Measurements from ENCODE around the gene CFAP20DC. TPM values are rescaled to one million over a fixed set of nuclear protein-coding genes. Genes with fewer than 3 reads are reported as not detected.
A peak's percentile ranks its signal among the peaks of the same experiment; 100 is the strongest.
"Not testable (repeated sequence)": the region's sequence is repeated elsewhere in the genome, so short reads cannot be mapped to it uniquely, and the experiment has no call there.

CFAP20DC gene
- polyA plus RNA-seq, 4 donors = 0.28 to 0.65 TPM; not detected in 2

DNA sequence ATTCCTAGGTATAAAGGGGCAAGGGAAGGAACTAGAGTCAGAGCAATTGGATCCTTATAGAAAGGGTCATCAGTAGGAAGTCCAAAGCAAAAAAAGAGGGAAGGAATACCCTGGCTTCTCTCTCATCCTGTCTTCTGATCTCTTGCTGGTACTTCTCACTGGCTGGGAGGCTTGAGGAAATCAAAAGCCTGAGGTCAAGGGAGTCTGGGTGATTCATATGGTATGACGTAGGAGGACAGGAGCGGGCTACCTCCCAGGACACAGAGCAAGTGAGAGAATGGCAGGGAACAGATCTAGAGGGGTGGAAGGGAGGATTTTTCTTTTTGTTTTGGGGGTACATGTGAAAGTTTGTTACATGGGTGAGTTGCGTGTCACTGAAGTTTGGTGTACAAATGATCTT is 76.0 kb downstream of the CFAP20DC start:
- no peak for FAIRE-seq
- H3K4me3 ChIP-seq (ENCODE audit: low read depth in 1 of 3, low read length in 3 of 3) = no peak overlapping the region

DNA sequence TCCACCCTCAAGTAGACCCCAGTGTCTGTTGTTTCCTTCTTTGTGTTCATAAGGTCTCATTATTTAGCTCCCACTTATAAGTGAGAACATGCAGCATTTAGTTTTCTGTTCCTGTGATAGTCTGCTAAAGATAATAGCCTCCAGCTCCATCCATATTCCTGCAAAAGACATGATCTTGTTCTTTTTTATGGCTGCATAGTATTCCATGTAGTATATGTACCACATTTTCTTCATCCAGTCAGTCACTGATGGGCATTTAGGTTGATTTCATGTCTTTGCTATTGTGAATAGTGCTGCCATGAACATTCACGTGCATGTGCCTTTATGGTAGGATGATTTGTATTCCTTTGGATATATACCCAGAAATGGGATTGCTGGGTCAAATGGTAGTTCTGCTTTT is 82.0 kb downstream of the CFAP20DC start:
- not testable (repeated sequence) for H3K36me3 ChIP-seq (ENCODE audit: control insufficient read depth in 3 of 3, insufficient read depth in 2 of 3, low read depth in 1 of 3, low read length in 3 of 3); DNase-seq; H3K4me1 ChIP-seq (ENCODE audit: control insufficient read depth in 3 of 3, insufficient read depth in 2 of 3, low read depth in 1 of 3, low read length in 2 of 3); H3K27ac ChIP-seq (ENCODE audit: low read depth in 1 of 3, low read length in 2 of 3); H3K9me3 ChIP-seq (ENCODE audit: control insufficient read depth in 2 of 2, insufficient read depth in 1 of 2, low read depth in 1 of 2, low read length in 1 of 2); H3K27me3 ChIP-seq (ENCODE audit: control insufficient read depth in 3 of 3, insufficient read depth in 3 of 3, low read length in 3 of 3); H3K4me3 ChIP-seq (ENCODE audit: low read depth in 1 of 3, low read length in 3 of 3); FAIRE-seq
- 78 to 93% (median 89%) methylated on average over 1 of the region's 1 CpG for WGBS, 3 donors

More for the DNA sequence above, 76.0 kb downstream of the CFAP20DC start:
- no peaks in the 10 kb centered on the region for H3K36me3 ChIP-seq (ENCODE audit: control insufficient read depth in 3 of 3, insufficient read depth in 2 of 3, low read depth in 1 of 3, low read length in 3 of 3)
- H3K27ac ChIP-seq (ENCODE audit: low read depth in 1 of 3, low read length in 2 of 3) = no peak overlapping the region
- H3K4me1 ChIP-seq (ENCODE audit: control insufficient read depth in 3 of 3, insufficient read depth in 2 of 3, low read depth in 1 of 3, low read length in 2 of 3) = no peaks in the 10 kb centered on the region
- no peaks in the 10 kb centered on the region for H3K9me3 ChIP-seq (ENCODE audit: control insufficient read depth in 2 of 2, insufficient read depth in 1 of 2, low read depth in 1 of 2, low read length in 1 of 2)
- 87 to 94% (median 90%) methylated on average over 3 of the region's 3 CpGs for WGBS, 3 donors
- DNase-seq = no peak
- H3K27me3 ChIP-seq (ENCODE audit: control insufficient read depth in 3 of 3, insufficient read depth in 3 of 3, low read length in 3 of 3) = no peaks in the 10 kb centered on the region

DNA sequence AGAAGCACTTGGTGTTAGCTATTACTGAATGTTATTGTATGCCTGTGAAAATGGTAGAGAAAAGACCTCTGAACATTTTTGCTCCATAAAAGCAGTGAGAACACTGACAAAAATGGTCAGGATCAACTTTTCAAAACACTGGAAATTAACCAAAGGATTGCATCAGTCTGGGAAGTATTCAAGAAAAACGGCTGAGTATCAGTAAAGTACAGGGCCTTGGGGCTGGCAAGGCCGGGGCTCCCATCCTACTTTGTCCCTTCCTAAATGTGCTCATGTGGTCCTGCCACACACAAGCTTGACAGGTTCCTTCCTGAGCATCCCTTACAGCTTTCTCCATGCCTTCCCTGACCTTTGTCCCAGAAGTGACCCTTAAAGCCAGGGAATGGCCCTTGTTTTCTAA is 84.0 kb downstream of the CFAP20DC start:
- no peak for FAIRE-seq
- Histone ChIP-seq H3K36me3 (ENCODE audit: control insufficient read depth in 3 of 3, insufficient read depth in 2 of 3, low read depth in 1 of 3, low read length in 3 of 3) (no peaks in the 10 kb centered on the region), H3K9me3 (ENCODE audit: control insufficient read depth in 2 of 2, insufficient read depth in 1 of 2, low read depth in 1 of 2, low read length in 1 of 2) (no peaks in the 10 kb centered on the region), H3K27ac (ENCODE audit: low read depth in 1 of 3, low read length in 2 of 3) (no peak overlapping the region), H3K4me3 (ENCODE audit: low read depth in 1 of 3, low read length in 3 of 3) (no peak overlapping the region), H3K4me1 (ENCODE audit: control insufficient read depth in 3 of 3, insufficient read depth in 2 of 3, low read depth in 1 of 3, low read length in 2 of 3) (no peaks in the 10 kb centered on the region), H3K27me3 (ENCODE audit: control insufficient read depth in 3 of 3, insufficient read depth in 3 of 3, low read length in 3 of 3) (no peaks in the 10 kb centered on the region)
- 59 to 70% (median 67%) methylated on average over 2 of the region's 2 CpGs for WGBS, 3 donors
- no peak for DNase-seq

DNA sequence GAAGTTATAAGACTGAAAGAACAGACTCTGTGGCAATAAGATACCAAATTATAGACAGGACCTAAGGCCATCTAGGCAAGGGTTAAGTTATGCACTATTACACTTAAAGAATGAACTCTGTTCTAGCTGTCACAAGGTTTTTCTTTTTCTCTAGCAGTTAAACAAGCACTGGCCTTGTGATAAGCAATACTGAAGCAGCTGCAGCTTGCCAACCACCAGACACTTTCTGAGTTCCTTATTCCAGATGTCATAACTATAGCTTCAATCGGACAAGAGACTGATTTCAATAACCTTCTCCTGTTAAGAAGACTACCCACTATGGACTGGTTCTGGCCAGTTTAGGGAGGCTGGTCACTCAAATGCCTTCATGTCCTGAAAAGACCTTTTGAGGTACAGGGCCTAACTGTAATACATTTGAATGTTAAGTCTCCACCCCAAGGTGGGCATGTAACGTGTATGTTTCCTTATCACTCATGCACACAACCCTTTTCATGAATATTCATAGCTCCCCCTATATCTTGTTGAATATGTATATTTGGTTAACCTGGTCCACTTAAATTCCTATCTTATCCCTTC is 85.8 kb downstream of the CFAP20DC start:
- no peaks in the 10 kb centered on the region for H3K27me3 ChIP-seq (ENCODE audit: control insufficient read depth in 3 of 3, insufficient read depth in 3 of 3, low read length in 3 of 3)
- no peak for FAIRE-seq
- no peak overlapping the region for H3K4me3 ChIP-seq (ENCODE audit: low read depth in 1 of 3, low read length in 3 of 3)
- no peaks in the 10 kb centered on the region for H3K4me1 ChIP-seq (ENCODE audit: control insufficient read depth in 3 of 3, insufficient read depth in 2 of 3, low read depth in 1 of 3, low read length in 2 of 3)
- peak in 1 of 2 donors; percentile 51 for DNase-seq
- no peak overlapping the region for H3K27ac ChIP-seq (ENCODE audit: low read depth in 1 of 3, low read length in 2 of 3)
- H3K36me3 ChIP-seq (ENCODE audit: control insufficient read depth in 3 of 3, insufficient read depth in 2 of 3, low read depth in 1 of 3, low read length in 3 of 3) = no peaks in the 10 kb centered on the region
- no peaks in the 10 kb centered on the region for H3K9me3 ChIP-seq (ENCODE audit: control insufficient read depth in 2 of 2, insufficient read depth in 1 of 2, low read depth in 1 of 2, low read length in 1 of 2)
- 24 to 59% (median 43%) methylated on average over 2 of the region's 2 CpGs for WGBS, 3 donors

DNA sequence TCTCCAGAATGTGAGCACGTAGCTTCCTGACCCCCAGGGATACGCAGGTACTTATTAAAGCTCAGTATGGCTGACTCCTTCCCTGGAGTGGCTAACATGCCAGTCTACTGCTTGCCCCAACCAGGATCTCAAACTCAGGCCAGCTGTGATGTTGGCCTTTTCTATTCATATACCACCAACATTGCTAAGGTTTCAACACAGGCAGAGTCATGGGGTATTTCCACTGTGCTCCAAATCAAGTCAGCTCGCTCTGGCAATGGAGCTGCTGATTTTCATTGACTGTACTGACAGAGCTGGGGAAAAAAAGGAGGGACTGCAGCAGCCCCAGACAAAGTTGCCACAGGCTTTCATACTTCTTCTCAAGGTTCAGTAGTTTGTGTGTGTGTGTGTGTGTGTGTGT is 87.0 kb downstream of the CFAP20DC start:
- H3K27me3 ChIP-seq (ENCODE audit: control insufficient read depth in 3 of 3, insufficient read depth in 3 of 3, low read length in 3 of 3) = no peaks in the 10 kb centered on the region

GRCh38 chr3:58962040-58962651 is 87.7 kb downstream of the CFAP20DC start:
- H3K4me3 ChIP-seq (ENCODE audit: low read depth in 1 of 3, low read length in 3 of 3) = no peak overlapping the region
- no peak overlapping the region for H3K27ac ChIP-seq (ENCODE audit: low read depth in 1 of 3, low read length in 2 of 3)
- H3K4me1 ChIP-seq (ENCODE audit: control insufficient read depth in 3 of 3, insufficient read depth in 2 of 3, low read depth in 1 of 3, low read length in 2 of 3) = no peaks in the 10 kb centered on the region
- H3K27me3 ChIP-seq (ENCODE audit: control insufficient read depth in 3 of 3, insufficient read depth in 3 of 3, low read length in 3 of 3) = no peaks in the 10 kb centered on the region
- DNase-seq = no peak
- 21 to 61% (median 35%) methylated on average over 2 of the region's 2 CpGs for WGBS, 3 donors
- no peaks in the 10 kb centered on the region for H3K9me3 ChIP-seq (ENCODE audit: control insufficient read depth in 2 of 2, insufficient read depth in 1 of 2, low read depth in 1 of 2, low read length in 1 of 2)
- H3K36me3 ChIP-seq (ENCODE audit: control insufficient read depth in 3 of 3, insufficient read depth in 2 of 3, low read depth in 1 of 3, low read length in 3 of 3) = no peaks in the 10 kb centered on the region
- no peak for FAIRE-seq

More for the DNA sequence above, 87.0 kb downstream of the CFAP20DC start:
- Histone ChIP-seq H3K36me3 (ENCODE audit: control insufficient read depth in 3 of 3, insufficient read depth in 2 of 3, low read depth in 1 of 3, low read length in 3 of 3) (no peaks in the 10 kb centered on the region), H3K9me3 (ENCODE audit: control insufficient read depth in 2 of 2, insufficient read depth in 1 of 2, low read depth in 1 of 2, low read length in 1 of 2) (no peaks in the 10 kb centered on the region), H3K4me1 (ENCODE audit: control insufficient read depth in 3 of 3, insufficient read depth in 2 of 3, low read depth in 1 of 3, low read length in 2 of 3) (no peaks in the 10 kb centered on the region), H3K4me3 (ENCODE audit: low read depth in 1 of 3, low read length in 3 of 3) (no peak overlapping the region), H3K27ac (ENCODE audit: low read depth in 1 of 3, low read length in 2 of 3) (no peak overlapping the region)
- no peak for DNase-seq
- FAIRE-seq = no peak
- 94 to 98% (median 97%) methylated on average over 3 of the region's 3 CpGs for WGBS, 3 donors

GRCh38 chr3:58955308-58955707 is 94.5 kb downstream of the CFAP20DC start:
- Histone ChIP-seq H3K36me3 (ENCODE audit: control insufficient read depth in 3 of 3, insufficient read depth in 2 of 3, low read depth in 1 of 3, low read length in 3 of 3) (no peaks in the 10 kb centered on the region), H3K27ac (ENCODE audit: low read depth in 1 of 3, low read length in 2 of 3) (no peak overlapping the region), H3K9me3 (ENCODE audit: control insufficient read depth in 2 of 2, insufficient read depth in 1 of 2, low read depth in 1 of 2, low read length in 1 of 2) (no peaks in the 10 kb centered on the region), H3K4me1 (ENCODE audit: control insufficient read depth in 3 of 3, insufficient read depth in 2 of 3, low read depth in 1 of 3, low read length in 2 of 3) (no peaks in the 10 kb centered on the region), H3K4me3 (ENCODE audit: low read depth in 1 of 3, low read length in 3 of 3) (no peak overlapping the region), H3K27me3 (ENCODE audit: control insufficient read depth in 3 of 3, insufficient read depth in 3 of 3, low read length in 3 of 3) (no peaks in the 10 kb centered on the region)
- no peak for DNase-seq
- 70 to 76% (median 75%) methylated on average over 2 of the region's 2 CpGs for WGBS, 3 donors
- no peak for FAIRE-seq

- FAIRE-seq (no peak), DNase-seq (no peak)
- WGBS, 3 donors = 89 to 97% (median 93%) methylated on average over 1 of the region's 1 CpG
- Histone ChIP-seq H3K36me3 (ENCODE audit: control insufficient read depth in 3 of 3, insufficient read depth in 2 of 3, low read depth in 1 of 3, low read length in 3 of 3) (no peaks in the 10 kb centered on the region), H3K9me3 (ENCODE audit: control insufficient read depth in 2 of 2, insufficient read depth in 1 of 2, low read depth in 1 of 2, low read length in 1 of 2) (no peaks in the 10 kb centered on the region), H3K27ac (ENCODE audit: low read depth in 1 of 3, low read length in 2 of 3) (no peak overlapping the region), H3K4me3 (ENCODE audit: low read depth in 1 of 3, low read length in 3 of 3) (no peak overlapping the region), H3K4me1 (ENCODE audit: control insufficient read depth in 3 of 3, insufficient read depth in 2 of 3, low read depth in 1 of 3, low read length in 2 of 3) (no peaks in the 10 kb centered on the region), H3K27me3 (ENCODE audit: control insufficient read depth in 3 of 3, insufficient read depth in 3 of 3, low read length in 3 of 3) (no peaks in the 10 kb centered on the region)
Observed at GRCh38 chr3:58953288-58953687, 96.5 kb downstream of the CFAP20DC start.
